Stimulated activated naive CD8-positive, alpha-beta T cell treated with anti-CD3 and anti-CD28 coated beads, Interleukin-15, amount 100 ng/mL, for 72 hours (primary cell): ENCODE data around the gene PCBP4.

Source experiments
- ATAC-seq: fragments of 150-1000 bp; cut with Tn5 transposase; 2 replicates; pipeline ENCODE4 v1.10.0; 2021; ENCODE audit warnings: mild to moderate bottlenecking, moderate library complexity
- DNase-seq, 2 donors: peaks; one replicate each; pipeline ENCODE4 v3.0.0; 2021 to 2022
- H3K27ac Mint-ChIP-seq, 2 donors: one replicate each; pipeline ENCODE4 v1.8.0; 2022; ENCODE audit warnings: mild to moderate bottlenecking in 2 of 2, mixed read lengths in 2 of 2, moderate library complexity in 2 of 2
- H3K27me3 Mint-ChIP-seq: one replicate; pipeline ENCODE4 v1.8.0; 2022; ENCODE audit warnings: mixed read lengths
- H3K4me1 Mint-ChIP-seq: one replicate; pipeline ENCODE4 v1.8.0; 2022; ENCODE audit warnings: mild to moderate bottlenecking, mixed read lengths
- H3K4me3 Mint-ChIP-seq, 2 donors: one replicate each; pipeline ENCODE4 v1.8.0; 2022; ENCODE audit warnings: mild to moderate bottlenecking in 2 of 2, mixed read lengths in 2 of 2, moderate library complexity in 1 of 2
- H3K9me3 Mint-ChIP-seq, 2 donors: one replicate each; pipeline ENCODE4 v1.8.0; 2022; ENCODE audit warnings: mixed read lengths in 2 of 2

Gene PCBP4

GRCh38 chr3:51955893-51956770, 11.1 kb downstream of the PCBP4 start:
- DNase-seq (peak; percentile 55 to 56), ATAC-seq (peak; percentile 85)
- Mint-ChIP-seq H3K4me1 (peaks cover 14% of the 10 kb centered on the region), H3K27me3 (peaks cover 50% of the 10 kb centered on the region), H3K4me3 (peak overlapping the region; percentile 58 to 74), H3K27ac (no peak overlapping the region), H3K9me3 (no peaks in the 10 kb centered on the region)

GRCh38 chr3:51955175-51955892, 11.9 kb downstream of the PCBP4 start, which contains the start of gene GPR62:
TSS of gene GPR62 (plus strand) at chr3:51955381. CDS start at chr3:51955653, 272 bp downstream.
- Mint-ChIP-seq H3K9me3 (no peaks in the 10 kb centered on the region), H3K4me3 (peak within 1 kb of the TSS; percentile 58 to 74), H3K27ac (no peak within 1 kb of the TSS), H3K4me1 (peaks cover 14% of the 10 kb centered on the region), H3K27me3 (peaks cover 50% of the 10 kb centered on the region)
- ATAC-seq (no peak), DNase-seq (no peak)

- H3K4me3 Mint-ChIP-seq = no peak overlapping the region
- no peaks in the 10 kb centered on the region for H3K9me3 Mint-ChIP-seq
- ATAC-seq = no peak
- no peak for DNase-seq
- peaks cover 14% of the 10 kb centered on the region for H3K4me1 Mint-ChIP-seq
- peaks cover 50% of the 10 kb centered on the region for H3K27me3 Mint-ChIP-seq
- H3K27ac Mint-ChIP-seq = no peak overlapping the region
Measured at GRCh38 chr3:51954713-51955112, 12.5 kb downstream of the PCBP4 start.

DNA sequence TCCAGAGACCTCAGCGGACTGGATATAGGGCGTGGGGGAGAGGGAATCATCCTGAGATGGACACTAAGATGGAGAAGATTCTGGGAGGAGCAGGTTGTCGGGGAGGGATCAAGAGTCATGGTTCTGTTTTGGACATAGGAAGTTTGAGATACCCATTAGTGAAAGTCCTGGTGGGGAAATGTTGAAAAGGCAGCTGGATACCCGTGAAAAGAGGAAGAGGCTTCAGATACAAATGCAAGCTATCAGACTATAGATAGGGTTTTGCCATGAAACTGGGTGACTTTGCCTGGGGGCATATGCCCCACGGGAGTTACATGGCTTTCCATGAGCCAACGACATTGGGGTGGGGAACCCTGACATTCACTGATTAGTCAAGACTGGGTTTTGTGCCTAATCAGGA, 13.1 kb downstream of the PCBP4 start:
- no peak for DNase-seq
- no peaks in the 10 kb centered on the region for H3K9me3 Mint-ChIP-seq
- no peak overlapping the region for H3K27ac Mint-ChIP-seq
- no peak overlapping the region for H3K4me3 Mint-ChIP-seq
- ATAC-seq = no peak
- peaks cover 14% of the 10 kb centered on the region for H3K4me1 Mint-ChIP-seq
- peaks cover 50% of the 10 kb centered on the region for H3K27me3 Mint-ChIP-seq

GRCh38 chr3:51953445-51953844, 13.8 kb downstream of the PCBP4 start:
- H3K4me3 Mint-ChIP-seq = no peak overlapping the region
- ATAC-seq (no peak), DNase-seq (no peak)
- H3K4me1 Mint-ChIP-seq = peaks cover 14% of the 10 kb centered on the region
- H3K27me3 Mint-ChIP-seq = peaks cover 50% of the 10 kb centered on the region
- no peak overlapping the region for H3K27ac Mint-ChIP-seq
- H3K9me3 Mint-ChIP-seq = no peaks in the 10 kb centered on the region

DNA sequence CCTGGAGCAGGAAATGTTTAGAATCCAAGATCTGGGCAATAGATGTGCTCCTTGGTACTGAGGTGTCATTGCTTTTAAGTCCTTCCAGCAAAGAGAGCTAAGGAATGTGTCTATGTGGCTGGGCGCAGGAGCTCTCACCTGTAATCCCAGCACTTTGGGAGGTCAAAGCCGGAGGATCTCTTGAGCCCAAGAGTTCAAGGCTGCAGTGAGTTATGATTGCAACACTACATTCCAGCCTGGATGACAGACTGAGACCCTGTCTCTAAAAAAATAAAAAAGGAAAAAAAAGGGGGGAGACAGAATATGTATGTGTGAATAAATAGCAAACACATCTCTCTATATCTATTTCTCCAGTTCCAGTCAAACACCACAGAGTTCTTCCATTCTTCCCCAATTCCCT, 16.4 kb downstream of the PCBP4 start:
- Mint-ChIP-seq H3K27me3 (peaks cover 27% of the 10 kb centered on the region), H3K4me3 (no peak overlapping the region), H3K4me1 (peaks cover 5% of the 10 kb centered on the region), H3K27ac (no peak overlapping the region), H3K9me3 (no peaks in the 10 kb centered on the region)
- no peak for ATAC-seq
- no peak for DNase-seq

DNA sequence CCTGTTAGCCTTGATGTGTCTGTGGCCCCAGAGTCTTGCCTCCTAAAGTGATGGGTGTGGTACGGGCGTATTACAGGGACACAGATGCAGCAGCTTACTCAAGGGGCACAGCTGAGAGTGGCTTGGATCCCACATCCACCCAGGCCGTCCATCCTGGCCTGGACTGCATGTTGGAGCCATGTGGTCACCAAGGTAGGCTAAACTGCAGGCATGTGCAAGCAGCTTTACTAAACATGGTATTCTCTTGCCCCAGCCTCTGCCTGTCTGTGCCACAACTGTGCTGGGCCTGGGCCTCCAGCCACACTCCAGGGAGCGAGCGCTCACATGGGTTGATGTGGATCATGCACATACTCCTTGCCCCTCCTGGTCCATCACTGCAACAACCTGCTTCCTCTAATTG, 18.1 kb downstream of the PCBP4 start:
- Mint-ChIP-seq H3K27ac (no peak overlapping the region), H3K4me3 (no peak overlapping the region), H3K27me3 (peaks cover 12% of the 10 kb centered on the region), H3K4me1 (no peaks in the 10 kb centered on the region), H3K9me3 (no peaks in the 10 kb centered on the region)
- no peak for ATAC-seq
- no peak for DNase-seq

DNA sequence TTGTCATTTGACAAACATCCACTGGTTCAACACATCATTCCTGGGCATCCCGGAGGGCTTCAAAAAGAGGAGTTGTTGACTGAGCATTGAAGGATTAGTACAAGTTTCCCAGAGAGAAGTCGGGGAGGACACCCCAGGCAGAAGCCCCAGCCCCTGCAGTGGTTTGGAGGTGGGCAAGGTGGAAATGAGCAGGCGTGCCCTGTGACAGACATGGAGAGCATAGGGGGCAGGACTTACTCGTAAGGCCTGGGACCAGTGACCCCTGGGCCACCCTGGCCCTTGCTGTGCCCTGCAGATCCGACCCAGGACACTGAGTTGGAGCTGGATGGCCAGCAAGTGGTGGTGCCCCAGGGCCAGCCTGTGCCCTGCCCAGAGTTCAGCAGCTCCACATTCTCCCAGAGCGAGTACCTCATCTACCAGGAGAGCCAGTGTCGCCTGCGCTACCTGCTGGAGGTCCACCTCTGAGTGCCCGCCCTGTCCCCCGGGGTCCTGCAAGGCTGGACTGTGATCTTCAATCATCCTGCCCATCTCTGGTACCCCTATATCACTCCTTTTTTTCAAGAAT, 19.2 kb downstream of the PCBP4 start:
- no peaks in the 10 kb centered on the region for H3K9me3 Mint-ChIP-seq
- peaks cover 1% of the 10 kb centered on the region for H3K27me3 Mint-ChIP-seq
- ATAC-seq (no peak), DNase-seq (no peak)
- H3K4me3 Mint-ChIP-seq = no peak overlapping the region
- no peak overlapping the region for H3K27ac Mint-ChIP-seq
- H3K4me1 Mint-ChIP-seq = peaks cover 2% of the 10 kb centered on the region

DNA sequence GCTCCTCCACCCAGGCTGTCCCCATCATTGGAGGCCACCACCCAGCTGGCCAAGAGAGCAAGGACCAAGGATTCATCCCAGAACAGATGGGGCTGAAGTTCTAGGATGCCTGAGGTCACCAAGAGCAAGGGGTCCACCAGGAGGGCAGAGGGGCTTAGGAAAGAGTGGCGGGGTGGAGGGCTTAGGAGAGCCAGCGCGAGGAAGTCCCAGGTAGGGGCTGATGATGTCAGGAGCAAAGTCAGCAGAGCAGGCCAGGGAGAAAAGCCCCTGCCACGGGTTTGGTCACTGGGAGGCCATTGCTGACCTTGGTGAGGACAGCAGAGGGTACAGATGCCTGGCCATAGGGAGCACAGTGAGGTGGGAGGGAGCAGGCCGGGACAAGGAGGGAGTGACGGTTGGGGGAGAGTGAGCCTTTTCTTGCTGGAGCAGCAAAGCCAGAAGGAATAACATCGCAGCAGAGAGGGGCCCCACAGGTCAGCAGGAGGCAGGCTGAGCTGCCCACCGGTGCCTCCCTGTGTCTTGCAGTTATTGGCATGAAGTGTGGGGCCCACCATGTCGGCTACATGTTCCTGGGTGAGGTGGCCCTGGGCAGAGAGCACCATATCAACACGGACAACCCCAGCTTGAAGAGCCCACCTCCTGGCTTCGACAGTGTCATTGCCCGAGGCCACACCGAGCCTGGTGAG, 19.9 kb downstream of the PCBP4 start:
- Mint-ChIP-seq H3K27me3 (no peaks in the 10 kb centered on the region), H3K4me3 (no peak overlapping the region), H3K4me1 (peaks cover 9% of the 10 kb centered on the region), H3K27ac (no peak overlapping the region), H3K9me3 (no peaks in the 10 kb centered on the region)
- ATAC-seq (no peak), DNase-seq (no peak)

DNA sequence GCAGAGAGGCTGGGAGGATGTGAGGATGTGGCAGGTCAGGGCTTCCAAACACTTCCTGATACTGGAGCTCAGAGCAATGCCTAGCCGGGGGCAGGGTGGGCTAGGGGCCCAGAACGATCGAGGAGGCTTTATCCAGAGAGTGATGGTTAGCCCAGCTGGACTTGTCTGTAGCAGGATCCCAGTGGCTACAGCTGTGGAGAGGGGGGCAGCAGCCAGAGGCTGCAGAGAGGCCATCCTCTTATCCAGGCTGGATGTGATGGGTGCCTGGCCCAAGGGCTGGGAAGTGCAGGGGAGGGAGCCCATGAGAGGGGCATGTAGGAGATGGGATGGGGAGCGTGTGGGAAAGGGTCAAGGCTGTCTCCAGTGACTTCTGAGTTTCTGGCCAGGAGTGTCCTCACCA, 20.5 kb downstream of the PCBP4 start:
- Mint-ChIP-seq H3K27me3 (no peaks in the 10 kb centered on the region), H3K27ac (no peak overlapping the region), H3K4me1 (peaks cover 14% of the 10 kb centered on the region), H3K9me3 (no peaks in the 10 kb centered on the region), H3K4me3 (no peak overlapping the region)
- ATAC-seq = no peak
- no peak for DNase-seq

- Mint-ChIP-seq H3K9me3 (no peaks in the 10 kb centered on the region), H3K27ac (no peak overlapping the region), H3K4me3 (no peak overlapping the region), H3K4me1 (peaks cover 14% of the 10 kb centered on the region), H3K27me3 (no peaks in the 10 kb centered on the region)
- DNase-seq = no peak
- ATAC-seq = no peak
Measured at GRCh38 chr3:51945926-51946705, 21.1 kb downstream of the PCBP4 start.

GRCh38 chr3:51945031-51945840, 22.0 kb downstream of the PCBP4 start:
- H3K4me1 Mint-ChIP-seq = peaks cover 23% of the 10 kb centered on the region
- no peaks in the 10 kb centered on the region for H3K27me3 Mint-ChIP-seq
- no peak overlapping the region for H3K4me3 Mint-ChIP-seq
- peak overlapping the region in 1 of 2 donors; percentile 15 for H3K27ac Mint-ChIP-seq
- no peaks in the 10 kb centered on the region for H3K9me3 Mint-ChIP-seq
- ATAC-seq = no peak
- no peak for DNase-seq

GRCh38 chr3:51944451-51945021, 22.7 kb downstream of the PCBP4 start:
- H3K27ac Mint-ChIP-seq = no peak overlapping the region
- no peaks in the 10 kb centered on the region for H3K27me3 Mint-ChIP-seq
- no peak overlapping the region for H3K4me3 Mint-ChIP-seq
- no peaks in the 10 kb centered on the region for H3K9me3 Mint-ChIP-seq
- DNase-seq (peak in 1 of 2 donors; percentile 6), ATAC-seq (no peak)
- H3K4me1 Mint-ChIP-seq = peaks cover 30% of the 10 kb centered on the region
